Endothelial cell of umbilical vein (primary cell): ENCODE measurements around the gene PLXDC1. TPM values are rescaled to one million over a fixed set of nuclear protein-coding genes. Genes with fewer than 3 reads are reported as not detected.

ENCODE experiments used
- BruUV-seq: library from RNA; stranded (reverse); fragments of 400-500 nt; replicated peaks from 2 replicates; lab custom pipeline; 2021; lab: Mats Ljungman, UMichigan
- CTCF ChIA-PET: fragments of 300-600, 350-600 bp; sonication (Branson Sonifier 250); formaldehyde crosslinking; loops from one replicate; lab custom pipeline; 2021; ENCODE audit warnings: antibody characterized with exemption, inconsistent platforms; lab: Charles Lee
- POLR2A ChIA-PET: fragments of 300-600, 350-600 bp; sonication (Branson Sonifier 250); formaldehyde crosslinking; loops from one replicate; lab custom pipeline; 2021; ENCODE audit warnings: antibody characterized with exemption, inconsistent platforms; lab: Charles Lee
- DNase-seq: peaks from one replicate; pipeline ENCODE4 v3.0.0-alpha.2; 2011; ENCODE audit warnings: low read depth, low spot score
- FAIRE-seq: peaks from 2 replicates; lab custom pipeline; 2011; peaks lifted over from hg19 to GRCh38; lab: Jason Lieb, UNC
- H2AFZ ChIP-seq: 2 replicates; pipeline ENCODE4 v1.6.0; 2012; ENCODE audit warnings: low read depth, low read length, control low read depth, inconsistent platforms
- H3K27ac ChIP-seq: 2 replicates; pipeline ENCODE4 v1.5.1; 2011; ENCODE audit warnings: low read depth, mild to moderate bottlenecking, control low read depth, low read length, moderate library complexity; ENCODE audit not compliant: insufficient read depth
- H3K27me3 ChIP-seq, 2 experiments: 2 replicates each; pipeline versions ENCODE4 v1.6.0 to v1.6.1; 2011; ENCODE audit warnings: low read length in 2 of 2, mixed read lengths in 1 of 2; ENCODE audit not compliant: control insufficient read depth in 2 of 2, insufficient read depth in 2 of 2
- H3K36me3 ChIP-seq, 2 experiments: 2 replicates in 1 of 2; 3 replicates in 1 of 2; pipeline ENCODE4 v1.5.1; 2011; ENCODE audit warnings: low read length in 2 of 2, mild to moderate bottlenecking in 1 of 2, moderate library complexity in 1 of 2; ENCODE audit not compliant: control insufficient read depth in 2 of 2, insufficient read depth in 2 of 2; ENCODE audit errors: extremely low read depth in 1 of 2
- H3K4me1 ChIP-seq: 3 replicates; pipeline ENCODE4 v1.5.1; 2011; ENCODE audit warnings: mild to moderate bottlenecking, low read length; ENCODE audit not compliant: control insufficient read depth, insufficient read depth; ENCODE audit errors: extremely low read depth
- H3K4me2 ChIP-seq: 2 replicates; pipeline ENCODE4 v1.6.1; 2011; ENCODE audit warnings: low read length, control low read depth, mixed read lengths; ENCODE audit not compliant: insufficient read depth
- H3K4me3 ChIP-seq, 3 experiments: fragments of 200-600 bp in 1 of 3; sonication (generic), shearing (Covaris generic) in 1 of 3; replicated peaks in 1 of 3; 2 replicates each; pipeline ENCODE4 v1.5.1; 2011 to 2016; ENCODE audit warnings: control low read depth in 3 of 3, low read length in 3 of 3, mild to moderate bottlenecking in 2 of 3, inconsistent platforms in 1 of 3, low read depth in 1 of 3, moderate library complexity in 1 of 3; ENCODE audit not compliant: insufficient read depth in 1 of 3
- H3K79me2 ChIP-seq: 2 replicates; pipeline ENCODE4 v1.6.0; 2012; ENCODE audit warnings: low read length, inconsistent platforms; ENCODE audit not compliant: control insufficient read depth, insufficient read depth
- H3K9ac ChIP-seq: replicated peaks from 2 replicates; pipeline ENCODE3; 2011; ENCODE audit warnings: low read length, control low read depth; ENCODE audit not compliant: insufficient read depth; ENCODE audit errors: extremely low read depth
- H3K9me1 ChIP-seq: replicated peaks from 3 replicates; pipeline ENCODE4 v1.6.0; 2011; ENCODE audit warnings: mild to moderate bottlenecking, low read length; ENCODE audit not compliant: control insufficient read depth, insufficient read depth; ENCODE audit errors: extremely low read depth
- H3K9me3 ChIP-seq: replicated peaks from 2 replicates; pipeline ENCODE4 v1.5.1; 2012; ENCODE audit warnings: low read length, inconsistent platforms; ENCODE audit not compliant: control insufficient read depth, insufficient read depth
- H4K20me1 ChIP-seq: replicated peaks from 2 replicates; pipeline ENCODE3; 2011; ENCODE audit warnings: mild to moderate bottlenecking, low read length; ENCODE audit not compliant: control insufficient read depth, insufficient read depth; ENCODE audit errors: extremely low read depth
- EZH2 ChIP-seq: IDR thresholded peaks from 2 replicates; pipeline ENCODE4 v1.6.1; 2012; ENCODE audit warnings: borderline replicate concordance, low read depth, mild to moderate bottlenecking, moderate library complexity, low read length, inconsistent platforms; ENCODE audit not compliant: severe bottlenecking
- FOS ChIP-seq: IDR thresholded peaks from 2 replicates; pipeline ENCODE4 v1.6.1; 2011; ENCODE audit warnings: mild to moderate bottlenecking, low read length, moderate library complexity, borderline replicate concordance; ENCODE audit not compliant: insufficient read depth
- GATA2 ChIP-seq: IDR thresholded peaks from 2 replicates; pipeline ENCODE4 v1.7.0; 2011; ENCODE audit warnings: low read depth, mild to moderate bottlenecking, moderate library complexity, mixed read lengths, low read length; ENCODE audit not compliant: insufficient read length, insufficient read depth
- JUN ChIP-seq: IDR thresholded peaks from 2 replicates; pipeline ENCODE4 v1.6.1; 2011; ENCODE audit warnings: borderline replicate concordance, low read depth; ENCODE audit not compliant: insufficient read length, insufficient read depth
- MYC ChIP-seq: IDR thresholded peaks from one replicate; pipeline ENCODE4 v1.6.1; 2011; ENCODE audit warnings: mild to moderate bottlenecking, low read depth, low read length
- POLR2A ChIP-seq: IDR thresholded peaks from 2 replicates; pipeline ENCODE4 v1.6.1; 2012; ENCODE audit warnings: low read depth, mild to moderate bottlenecking, control low read depth, low read length
- POLR2AphosphoS5 ChIP-seq: IDR thresholded peaks from 2 replicates; pipeline ENCODE4 v1.6.1; 2012; ENCODE audit warnings: low read depth, mild to moderate bottlenecking, control low read depth, low read length, moderate library complexity; ENCODE audit not compliant: insufficient read depth
- dilution Hi-C: fragments of 300-500 bp; cut with MboI; formaldehyde crosslinking; loops from one replicate; pipeline ENCODE4 v1.15.0; 2019; ENCODE audit warnings: low sequenced_read_pairs; ENCODE audit not compliant: extremely low pct_ligation_motif_present
- intact Hi-C: fragments of 100-400 bp; cut with micrococcal nuclease; formaldehyde crosslinking; loops from one replicate; pipeline ENCODE4 v1.10.0; 2022
- polyA plus RNA-seq, 4 experiments: library from polyadenylated mRNA; depleted of rRNA in 3 of 4; stranded (reverse) in 3 of 4; unstranded in 1 of 4; fragments of >200 nt; gene quantifications; 2 replicates each; pipeline versions ENCODE4 v1.2.1 to v1.2.3, GENCODE V29; 2011 to 2012; ENCODE audit warnings: missing spikeins in 1 of 4
- total RNA-seq: library from RNA; stranded (reverse); gene quantifications from 2 replicates; pipeline ENCODE4 v1.2.3, GENCODE V29; 2021
- TF ChIP-seq, protein P1 (sequence below): IDR thresholded peaks from 2 replicates; pipeline ENCODE4 v1.6.1; 2011; ENCODE audit not compliant: insufficient read depth, insufficient read length
- TF ChIP-seq, protein P2 (sequence below), 2 donors: IDR thresholded peaks; 1 replicate in 1 of 2; 2 replicates in 1 of 2; pipeline ENCODE4 v1.5.1; 2011; ENCODE audit warnings: low read length in 2 of 2, mild to moderate bottlenecking in 2 of 2, moderate library complexity in 2 of 2, control low read depth in 1 of 2, inconsistent platforms in 1 of 2, low read depth in 1 of 2; ENCODE audit not compliant: insufficient read depth in 1 of 2; ENCODE audit errors: extremely low read depth in 1 of 2

The PLXDC1 gene
- total and polyA plus RNA-seq, 2 donors (not counting 3 experiments of a cell fraction or from before 2014, with no cell fraction given): 0.03 TPM; not detected in 1

DNA sequence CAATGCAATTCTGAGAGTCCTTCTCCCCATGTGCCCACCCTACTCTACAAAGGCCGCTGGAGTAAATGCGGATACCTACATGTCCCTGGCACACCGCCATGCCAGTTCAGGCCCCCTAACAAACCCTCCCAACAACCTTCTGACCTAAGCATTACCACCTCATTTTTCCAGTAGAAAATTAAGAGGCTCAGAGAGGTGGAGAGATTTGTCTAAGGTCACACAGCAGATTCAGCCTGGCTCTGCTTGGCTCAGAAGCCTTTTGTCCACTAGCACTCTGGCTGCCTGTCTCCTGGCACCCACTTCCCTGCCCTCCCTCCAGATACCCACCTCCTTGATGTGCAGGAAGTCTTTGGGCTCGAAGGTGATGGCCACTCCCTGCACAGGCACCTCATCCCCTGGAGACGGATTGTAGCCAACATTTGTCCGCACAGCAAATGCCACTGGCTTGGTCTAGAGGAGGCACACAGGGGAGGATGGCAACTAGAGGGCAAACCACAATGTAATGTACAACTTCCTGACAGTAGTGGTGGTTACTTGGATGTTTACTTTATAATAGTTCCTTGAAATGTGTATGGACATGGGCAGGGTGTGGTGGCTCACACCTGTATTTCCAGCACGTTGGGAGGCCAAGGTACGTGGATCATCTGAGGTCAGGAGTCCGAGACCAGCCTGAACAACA lies 35.9 kb upstream of the PLXDC1 start:
- Histone ChIP-seq H2AFZ (no peak overlapping the region), H3K4me3 (no peak overlapping the region), H3K27me3 (no peaks in the 10 kb centered on the region), H3K4me2 (no peak overlapping the region), H4K20me1 (no peaks in the 10 kb centered on the region), H3K9me1 (no peaks in the 10 kb centered on the region), H3K4me1 (no peaks in the 10 kb centered on the region), H3K79me2 (no peaks in the 10 kb centered on the region), H3K9ac (no peak overlapping the region), H3K36me3 (peaks cover 6 to 48% of the 10 kb centered on the region in 2 experiments), H3K9me3 (no peaks in the 10 kb centered on the region), H3K27ac (no peak overlapping the region)
- TF ChIP-seq, protein P1, sequence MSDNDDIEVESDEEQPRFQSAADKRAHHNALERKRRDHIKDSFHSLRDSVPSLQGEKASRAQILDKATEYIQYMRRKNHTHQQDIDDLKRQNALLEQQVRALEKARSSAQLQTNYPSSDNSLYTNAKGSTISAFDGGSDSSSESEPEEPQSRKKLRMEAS: no peak
- no peak for TF ChIP-seq GATA2
- TF ChIP-seq POLR2A: no peak
- no peak for TF ChIP-seq FOS
- no peak for TF ChIP-seq MYC
- TF ChIP-seq, protein P2, sequence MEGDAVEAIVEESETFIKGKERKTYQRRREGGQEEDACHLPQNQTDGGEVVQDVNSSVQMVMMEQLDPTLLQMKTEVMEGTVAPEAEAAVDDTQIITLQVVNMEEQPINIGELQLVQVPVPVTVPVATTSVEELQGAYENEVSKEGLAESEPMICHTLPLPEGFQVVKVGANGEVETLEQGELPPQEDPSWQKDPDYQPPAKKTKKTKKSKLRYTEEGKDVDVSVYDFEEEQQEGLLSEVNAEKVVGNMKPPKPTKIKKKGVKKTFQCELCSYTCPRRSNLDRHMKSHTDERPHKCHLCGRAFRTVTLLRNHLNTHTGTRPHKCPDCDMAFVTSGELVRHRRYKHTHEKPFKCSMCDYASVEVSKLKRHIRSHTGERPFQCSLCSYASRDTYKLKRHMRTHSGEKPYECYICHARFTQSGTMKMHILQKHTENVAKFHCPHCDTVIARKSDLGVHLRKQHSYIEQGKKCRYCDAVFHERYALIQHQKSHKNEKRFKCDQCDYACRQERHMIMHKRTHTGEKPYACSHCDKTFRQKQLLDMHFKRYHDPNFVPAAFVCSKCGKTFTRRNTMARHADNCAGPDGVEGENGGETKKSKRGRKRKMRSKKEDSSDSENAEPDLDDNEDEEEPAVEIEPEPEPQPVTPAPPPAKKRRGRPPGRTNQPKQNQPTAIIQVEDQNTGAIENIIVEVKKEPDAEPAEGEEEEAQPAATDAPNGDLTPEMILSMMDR (IDR thresholded peaks at IDR 0.05; ENCODE audit: extremely low read depth in 1 of 2, insufficient read depth in 1 of 2, low read depth in 1 of 2, low read length in 2 of 2): no peak
- TF ChIP-seq JUN: no peak
- TF ChIP-seq EZH2: no peak
- no peak for TF ChIP-seq POLR2AphosphoS5
- intact Hi-C loops (no loop called here), dilution Hi-C loops (no loop called here)
- no TSS peak for BruUV-seq
- ChIA-PET CTCF (no interaction called here), POLR2A (no interaction called here)
- no peak for DNase-seq
- FAIRE-seq: no peak
